UCSD-AML1 (cell line): Measurements from ENCODE around the gene ANXA9.

Experiments
- DNase-seq: peaks from one replicate; lab custom pipeline; 2025; ENCODE audit not compliant: unreplicated experiment; lab: John Stamatoyannopoulos, UW

Gene ANXA9

DNA sequence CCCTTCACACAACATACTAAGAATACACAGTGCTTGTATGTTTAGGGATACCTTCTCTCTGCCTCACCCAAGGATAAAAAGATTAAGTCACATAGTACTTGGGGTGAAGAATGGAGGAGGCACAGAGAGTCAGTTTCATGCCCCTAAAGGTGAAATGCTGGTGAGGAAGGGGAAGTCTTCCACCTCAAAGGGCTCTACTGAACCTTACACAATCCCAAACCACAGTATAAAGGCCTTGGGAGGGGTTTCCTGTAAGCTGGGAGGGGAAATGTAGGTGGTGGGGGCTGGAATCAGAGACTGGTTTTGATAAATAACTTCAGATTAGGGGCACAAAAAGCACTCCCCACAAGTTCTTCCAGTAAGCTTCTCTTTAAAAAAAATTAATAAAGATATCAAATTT is 21.1 kb downstream of the ANXA9 start:
- no peak for DNase-seq

DNA sequence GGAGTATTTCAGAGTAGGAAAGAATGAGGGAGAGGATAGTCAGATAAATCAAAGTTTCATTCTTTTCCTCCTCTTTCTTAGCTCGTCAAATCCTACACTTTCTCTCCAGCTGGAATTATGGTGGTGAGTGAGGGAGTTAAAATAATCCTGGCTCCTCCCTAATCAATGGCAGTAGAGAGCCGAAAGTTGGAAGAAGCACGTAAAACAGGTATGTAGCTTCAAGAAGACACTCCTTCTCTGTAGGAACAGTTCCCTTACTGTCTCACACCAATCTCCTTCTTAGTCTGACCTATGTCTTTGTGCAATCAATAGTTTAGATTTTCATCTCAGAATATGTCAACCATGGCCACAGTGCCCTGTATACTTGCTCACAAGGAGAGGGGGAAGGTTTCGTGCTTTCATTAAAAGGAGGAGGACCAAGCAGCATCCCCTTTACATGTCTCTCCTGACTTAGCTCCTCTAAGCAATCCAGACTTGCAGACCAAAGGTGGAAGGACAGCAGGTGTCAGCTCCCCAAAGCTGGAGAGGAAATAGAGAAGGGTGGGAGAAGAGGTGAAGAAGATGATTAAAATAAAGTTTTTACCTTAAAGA is 23.7 kb downstream of the ANXA9 start:
- DNase-seq, result no peak

DNA sequence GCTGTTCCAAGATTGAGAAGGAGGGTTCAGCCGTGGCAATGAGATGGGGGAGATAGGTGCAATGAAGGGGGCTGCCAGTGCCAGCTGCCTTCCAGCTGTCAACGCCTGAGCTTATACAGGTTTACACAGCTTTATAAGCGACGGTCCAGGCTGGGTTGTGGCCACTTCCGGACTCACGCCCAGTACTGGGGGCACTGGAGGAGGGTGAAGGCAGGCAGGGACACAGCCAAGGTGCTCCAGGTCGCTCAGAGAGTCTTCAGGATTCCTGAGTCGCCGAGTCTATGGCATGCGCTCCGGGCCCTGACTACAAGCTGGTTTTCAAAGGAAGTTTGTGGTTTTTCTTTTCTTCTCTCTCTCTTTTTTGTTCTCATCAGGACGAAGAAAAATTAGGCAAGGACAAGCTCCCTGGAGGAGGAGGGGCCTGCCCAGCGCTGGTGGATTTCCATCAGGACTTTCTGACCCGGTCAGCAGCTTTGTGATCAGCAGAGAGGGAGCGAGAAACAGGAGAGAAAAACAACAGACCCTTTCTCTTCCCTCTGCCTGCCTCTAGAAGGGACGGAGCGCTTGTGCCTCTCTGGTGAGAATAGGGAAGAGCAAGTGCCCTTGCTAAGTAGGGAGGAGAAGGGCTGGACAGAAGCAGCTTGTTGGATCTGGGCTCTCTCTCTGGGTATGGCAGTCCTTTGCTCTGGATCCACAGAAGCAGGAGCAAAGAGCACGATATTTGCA is 24.4 kb downstream of the ANXA9 start, which contains the start of gene MINDY1:
Gene MINDY1 (minus strand): TSS at position 576 of the 726 bp plus-strand sequence. CDS start 4,285 bp downstream, outside the sequence.
- DNase-seq, result peak; percentile 64

DNA sequence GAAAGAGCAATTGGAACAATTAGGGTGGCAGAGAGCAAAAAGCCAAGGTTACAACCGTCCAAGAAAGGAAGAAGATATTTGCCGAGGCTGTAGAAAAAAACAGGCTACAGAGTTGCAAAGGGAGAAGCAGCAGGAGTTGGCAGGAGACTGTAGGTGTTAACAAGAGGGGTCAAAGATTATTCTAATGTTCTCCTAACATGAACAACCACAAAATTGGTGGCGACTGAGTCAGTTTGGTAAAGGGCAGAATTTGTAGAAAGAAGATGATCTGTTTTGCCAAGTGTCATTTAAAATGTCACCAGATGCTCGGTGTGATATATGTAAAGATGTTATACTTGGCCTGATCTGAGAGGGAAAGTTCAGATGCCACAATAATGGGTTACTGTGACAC is 25.8 kb downstream of the ANXA9 start:
- DNase-seq, result no peak

DNA sequence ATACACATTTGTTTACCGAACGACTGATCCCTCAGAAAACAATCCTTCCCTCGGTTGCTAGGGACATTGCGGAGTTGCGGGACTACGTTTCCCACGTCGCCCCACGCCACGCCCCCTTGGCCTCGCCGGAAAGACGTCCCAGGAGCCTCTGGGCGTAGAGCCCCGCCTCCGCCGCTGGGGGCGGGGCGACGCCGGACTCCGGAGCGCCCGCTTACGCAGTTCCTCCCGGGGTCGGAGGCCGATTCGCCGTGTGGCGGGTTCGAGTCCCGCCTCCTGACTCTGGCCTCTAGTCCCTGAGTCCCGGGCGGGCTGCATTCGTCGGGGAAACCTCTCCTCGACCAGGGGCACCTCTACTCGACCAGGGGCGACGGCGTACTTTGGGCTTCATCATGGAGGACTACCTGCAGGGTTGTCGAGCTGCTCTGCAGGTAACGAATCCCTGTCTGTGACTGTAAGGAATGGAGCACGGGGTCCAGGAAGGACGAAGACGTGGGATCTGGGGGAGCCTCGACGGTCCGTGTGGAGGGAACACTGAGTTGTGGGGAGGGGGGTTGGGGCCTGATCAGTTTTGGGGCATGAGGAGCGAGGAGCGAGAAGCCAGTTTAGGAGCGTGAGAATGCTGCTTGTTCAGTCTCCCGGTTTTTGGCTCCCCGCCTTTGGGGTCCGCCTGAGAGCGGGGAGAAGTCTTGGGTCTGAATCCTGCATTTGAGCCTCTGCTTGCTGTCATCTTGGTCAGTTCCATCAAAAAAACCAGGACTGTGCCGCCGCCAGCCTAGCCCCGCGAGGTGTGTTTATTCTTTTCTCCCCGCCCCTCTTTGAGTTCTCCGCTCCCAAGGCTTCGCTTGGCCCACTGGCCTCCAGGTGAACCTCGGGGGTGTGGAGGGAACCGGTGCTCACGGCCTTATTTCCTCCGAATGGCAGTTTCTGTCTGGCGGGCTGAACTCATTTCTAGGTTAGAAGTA is 26.4 kb downstream of the ANXA9 start, which contains the start of gene PRUNE1:
Gene PRUNE1 (plus strand): TSS at position 206 of the 962 bp plus-strand sequence. CDS start 184 bp downstream, at position 390.
- peak; percentile 98 for DNase-seq

GRCh38 chr1:151009206-151009587 is 27.1 kb downstream of the ANXA9 start:
- DNase-seq, result no peak

GRCh38 chr1:151009674-151010345 is 27.7 kb downstream of the ANXA9 start:
- no peak for DNase-seq

DNA sequence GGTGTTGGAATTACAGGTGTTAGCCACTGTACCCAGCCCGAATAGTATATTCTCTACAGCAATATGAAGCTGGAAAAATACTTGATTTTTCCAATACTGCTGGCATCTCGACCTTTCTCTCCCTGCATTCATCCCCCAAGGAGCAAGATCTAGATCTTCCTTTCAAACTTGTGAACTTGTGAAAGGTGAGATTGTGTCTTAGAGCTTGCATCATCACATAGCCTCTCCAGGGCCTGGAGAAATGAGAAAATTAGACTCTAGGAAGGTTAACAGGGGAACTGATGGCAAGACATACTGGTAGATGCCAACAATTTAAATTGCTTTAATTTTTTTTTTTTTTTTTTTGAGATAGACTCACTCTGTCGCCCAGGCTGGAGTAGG is 28.2 kb downstream of the ANXA9 start:
- DNase-seq, result no peak

DNA sequence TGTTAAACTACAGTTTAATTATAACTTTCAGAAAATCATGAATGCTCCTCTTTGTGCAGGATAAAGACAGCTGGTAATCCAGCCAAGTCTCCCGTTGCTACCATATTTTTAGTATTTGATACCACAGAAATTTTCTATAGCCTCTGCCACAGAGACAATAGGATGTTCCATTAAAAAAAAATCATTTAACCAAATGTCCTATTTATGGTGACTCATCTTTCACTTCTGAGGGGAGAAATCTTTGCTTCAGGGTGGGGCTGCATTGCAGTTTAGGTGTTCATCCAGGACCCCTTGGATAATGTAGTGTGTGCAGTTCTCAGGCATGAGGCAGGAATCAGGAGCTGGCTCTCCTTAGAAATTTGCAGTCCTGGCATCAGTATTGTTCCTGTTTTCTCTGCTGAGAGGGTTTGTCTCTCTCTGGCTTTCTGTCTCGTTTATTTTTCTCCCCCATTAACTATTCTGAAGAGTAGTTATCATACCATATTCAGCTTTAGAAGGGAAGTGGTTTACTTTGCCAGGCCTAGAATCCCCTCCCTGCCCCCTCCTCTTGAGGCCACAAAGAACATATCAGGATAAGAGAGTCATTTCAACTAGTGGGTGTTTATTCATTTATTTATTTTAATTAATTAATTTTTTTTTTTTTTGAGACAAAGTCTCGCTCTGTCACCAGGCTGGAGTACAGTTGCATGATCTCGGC is 29.2 kb downstream of the ANXA9 start:
- peak; percentile 22 for DNase-seq

DNA sequence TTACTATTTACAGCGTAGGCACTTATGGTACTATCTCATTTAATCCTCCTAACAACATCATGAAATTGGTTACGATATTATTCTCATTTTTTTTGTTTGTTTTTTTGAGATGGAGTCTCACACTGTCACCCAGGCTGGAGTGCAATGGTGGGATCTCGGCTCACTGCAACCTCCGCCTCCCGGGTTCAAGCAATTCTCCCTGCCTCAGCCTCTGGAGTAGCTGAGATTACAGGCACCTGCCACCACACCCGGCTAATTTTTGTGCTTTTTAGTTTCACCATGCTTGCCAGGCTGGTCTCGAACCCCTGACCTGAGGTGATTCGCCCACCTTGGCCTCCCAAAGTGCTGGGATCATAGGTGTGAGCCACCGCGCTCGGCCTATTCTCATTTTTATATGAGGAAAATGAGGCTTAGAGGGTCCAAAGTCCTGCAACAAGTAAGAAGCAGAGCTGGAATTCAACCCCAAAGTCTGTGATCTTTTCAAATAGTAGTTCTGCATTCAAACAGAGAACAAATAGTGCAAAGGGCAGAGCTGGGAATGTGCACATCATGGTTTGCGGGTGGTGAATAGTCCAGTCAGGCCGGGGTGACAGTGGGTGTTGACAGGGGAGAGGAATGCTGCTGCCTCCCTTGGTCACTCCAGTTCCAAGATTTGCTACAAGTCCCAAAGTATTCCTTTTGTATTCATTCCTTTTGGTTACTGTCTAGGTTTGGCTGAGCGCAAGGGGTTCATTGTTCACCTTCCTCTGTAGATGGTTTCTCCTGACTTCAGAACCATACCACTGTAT is 30.8 kb downstream of the ANXA9 start:
- no peak for DNase-seq

DNA sequence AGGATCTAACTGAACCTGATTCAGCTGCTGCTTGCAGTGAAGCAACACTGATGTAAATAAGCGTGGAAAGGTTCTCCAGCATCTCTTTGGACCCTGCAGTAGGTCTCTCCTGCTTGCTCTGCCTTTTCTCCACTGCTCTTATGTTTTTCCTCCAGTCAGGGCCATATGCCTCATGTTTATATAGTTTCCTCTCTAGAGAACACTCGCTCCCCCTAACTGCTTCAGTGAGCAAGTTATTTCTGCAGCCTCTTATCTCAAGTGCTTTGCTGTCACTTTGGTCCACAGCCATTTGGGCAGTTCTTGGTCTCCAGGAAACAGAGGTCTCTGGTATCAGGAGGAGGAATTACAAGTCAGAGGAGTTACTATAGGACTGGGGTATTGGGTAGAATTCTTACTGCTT is 31.4 kb downstream of the ANXA9 start:
- peak; percentile 18 for DNase-seq

DNA sequence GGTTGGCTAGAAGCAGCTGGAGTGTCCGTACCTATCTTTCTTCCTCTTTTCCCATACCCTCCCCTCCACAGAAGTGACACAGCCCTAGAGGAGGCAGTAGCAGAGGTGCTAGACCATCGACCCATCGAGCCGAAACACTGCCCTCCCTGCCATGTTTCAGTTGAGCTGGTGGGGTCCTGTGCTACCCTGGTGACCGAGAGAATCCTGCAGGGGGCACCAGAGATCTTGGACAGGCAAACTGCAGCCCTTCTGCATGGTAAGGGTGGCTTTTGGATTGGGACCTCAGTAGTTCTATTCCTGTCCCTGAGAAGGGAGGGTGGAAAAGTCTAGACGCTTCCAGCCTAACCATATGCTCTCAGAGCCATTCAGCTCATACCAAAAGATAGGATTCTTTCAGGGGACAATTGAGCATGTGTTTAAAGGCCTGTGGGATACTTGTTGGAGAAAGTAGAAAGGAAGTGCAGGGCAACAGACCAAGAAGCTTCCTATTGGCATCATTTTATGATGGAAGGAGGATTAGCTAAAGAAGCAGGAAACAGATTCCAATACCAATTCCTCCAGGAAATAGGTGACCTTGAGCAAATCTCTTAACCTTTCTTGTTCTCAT is 42.6 kb downstream of the ANXA9 start:
- DNase-seq, result peak; percentile 72

- no peak for DNase-seq
These were observed 44.4 kb downstream of the ANXA9 start for GRCh38 chr1:151026460-151026859.

DNA sequence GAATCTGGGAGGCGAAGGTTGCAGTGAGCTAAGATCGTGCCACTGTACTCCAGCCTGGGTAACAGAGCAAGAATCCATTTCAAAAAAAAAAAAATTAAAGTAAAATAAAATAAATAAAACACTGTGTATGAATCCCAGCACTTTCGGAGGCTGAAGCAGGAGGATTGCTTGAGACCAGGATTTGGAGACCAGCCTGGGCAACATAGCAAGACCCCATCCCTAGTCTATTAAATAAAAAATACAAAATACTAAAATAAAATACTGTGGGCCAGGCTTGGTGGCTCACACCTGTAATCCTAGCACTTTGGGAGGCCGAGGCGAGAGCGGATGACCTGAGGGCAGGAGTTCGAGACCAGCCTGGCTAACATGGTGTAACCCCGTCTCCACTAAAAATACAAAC is 50.1 kb downstream of the ANXA9 start:
- no peak for DNase-seq

GRCh38 chr1:151035167-151035566 is 53.1 kb downstream of the ANXA9 start:
- no peak for DNase-seq

- DNase-seq, result no peak
These were observed 54.3 kb downstream of the ANXA9 start, which contains the start of gene BNIPL for GRCh38 chr1:151036356-151036755. TSS of gene BNIPL (plus strand) at chr1:151036586. CDS start at chr1:151036726, 140 bp downstream.

DNA sequence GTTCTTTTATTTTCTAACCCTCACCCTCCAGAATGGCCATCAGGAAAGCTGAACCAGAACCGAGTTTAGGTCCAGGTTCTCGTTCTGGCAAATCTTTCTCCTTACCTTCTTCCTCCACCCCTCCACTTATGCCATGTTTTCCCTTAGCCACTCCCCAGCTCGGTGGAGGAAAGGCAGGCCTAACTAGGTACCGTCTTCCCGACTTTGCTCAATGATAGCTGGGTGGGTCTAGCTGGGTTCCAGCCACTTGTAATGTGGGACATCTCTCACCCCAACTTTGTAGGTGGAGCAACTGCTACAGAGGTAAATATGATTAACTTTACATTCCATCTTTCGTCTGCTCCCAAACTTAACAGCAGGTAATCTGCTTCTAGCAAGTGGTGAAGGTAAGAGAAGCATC is 54.9 kb downstream of the ANXA9 start:
- no peak for DNase-seq

DNA sequence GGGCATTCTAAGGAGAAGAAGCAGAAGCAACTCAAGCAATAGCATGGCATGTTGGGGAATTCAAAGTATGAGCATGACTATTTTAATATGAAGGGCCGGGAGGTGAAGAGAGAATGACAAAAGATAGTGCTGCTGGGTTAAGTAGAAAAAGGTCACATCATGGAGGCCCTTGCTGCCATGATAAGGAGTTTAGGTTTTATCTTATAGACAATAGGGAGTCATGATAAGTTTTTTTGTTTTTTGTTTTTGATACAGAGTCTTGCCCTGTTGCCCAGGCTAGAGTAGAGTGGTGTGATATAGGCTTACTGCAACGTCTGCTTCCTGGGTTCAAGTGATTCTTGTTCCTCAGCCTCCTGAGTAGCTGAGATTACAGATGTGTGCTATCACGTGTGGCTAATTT is 57.4 kb downstream of the ANXA9 start:
- no peak for DNase-seq

DNA sequence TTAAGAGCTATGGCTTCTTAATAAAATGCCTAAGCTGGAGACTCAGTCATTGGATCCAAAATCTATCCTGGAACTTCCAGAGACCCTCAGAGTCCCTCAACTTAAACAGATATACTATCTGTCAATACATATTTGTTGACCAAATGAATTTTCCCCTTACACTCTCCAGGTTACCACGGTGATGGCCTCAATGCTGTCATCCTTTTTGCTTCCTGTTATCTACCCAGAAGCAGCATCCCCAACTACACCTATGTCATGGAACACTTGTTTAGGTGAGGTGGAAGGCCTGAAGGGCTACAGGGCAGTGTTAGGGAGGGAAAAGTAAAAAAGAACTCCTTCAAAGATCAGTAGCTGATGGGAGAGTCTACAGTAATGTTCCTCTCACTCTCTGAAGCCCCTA is 61.1 kb downstream of the ANXA9 start:
- DNase-seq, result no peak
